Kidney tubule cell (primary cell): ENCODE measurements around the gene GRK3.
"Not testable (repeated sequence)": the region's sequence is repeated elsewhere in the genome, so short reads cannot be mapped to it uniquely, and the experiment has no call there.

Experiments used
- DNase-seq: peaks from one replicate; pipeline ENCODE4 v3.0.0-alpha.2; 2018; ENCODE audit warnings: low spot score

Gene GRK3

GRCh38 chr22:25572708-25573171, 8.3 kb downstream of the GRK3 start:
- no peak for DNase-seq

GRCh38 chr22:25573841-25574240, 9.4 kb downstream of the GRK3 start:
- DNase-seq, result no peak

- DNase-seq, result no peak
Observed at GRCh38 chr22:25574736-25575135, 10.3 kb downstream of the GRK3 start.

- not testable (repeated sequence) for DNase-seq
Observed at GRCh38 chr22:25575674-25576392, 11.4 kb downstream of the GRK3 start.

- not testable (repeated sequence) for DNase-seq
Observed at GRCh38 chr22:25581452-25581851, 17.0 kb downstream of the GRK3 start.

GRCh38 chr22:25582946-25583345, 18.5 kb downstream of the GRK3 start:
- DNase-seq, result peak; percentile 68

GRCh38 chr22:25584993-25585392, 20.5 kb downstream of the GRK3 start:
- DNase-seq, result peak; percentile 34

GRCh38 chr22:25589664-25590063, 25.2 kb downstream of the GRK3 start:
- DNase-seq, result not testable (repeated sequence)

GRCh38 chr22:25593323-25593722, 28.8 kb downstream of the GRK3 start:
- DNase-seq, result not testable (repeated sequence)

GRCh38 chr22:25598609-25599008, 34.1 kb downstream of the GRK3 start:
- DNase-seq, result no peak

- DNase-seq, result no peak
Observed at GRCh38 chr22:25602445-25602844, 38.0 kb downstream of the GRK3 start.

GRCh38 chr22:25602916-25603315, 38.4 kb downstream of the GRK3 start:
- no peak for DNase-seq

- DNase-seq, result not testable (repeated sequence)
Observed at GRCh38 chr22:25605146-25605545, 40.7 kb downstream of the GRK3 start.

GRCh38 chr22:25605565-25605964, 41.1 kb downstream of the GRK3 start:
- DNase-seq, result not testable (repeated sequence)

- not testable (repeated sequence) for DNase-seq
Observed at GRCh38 chr22:25611284-25611683, 46.8 kb downstream of the GRK3 start.

GRCh38 chr22:25613131-25613530, 48.7 kb downstream of the GRK3 start:
- not testable (repeated sequence) for DNase-seq

- DNase-seq, result not testable (repeated sequence)
Observed at GRCh38 chr22:25613558-25613957, 49.1 kb downstream of the GRK3 start.

GRCh38 chr22:25614791-25615190, 50.3 kb downstream of the GRK3 start:
- DNase-seq, result not testable (repeated sequence)

- DNase-seq, result no peak
Observed at GRCh38 chr22:25621986-25622385, 57.5 kb downstream of the GRK3 start.

- DNase-seq, result no peak
Observed at GRCh38 chr22:25623310-25623734, 58.8 kb downstream of the GRK3 start.

GRCh38 chr22:25623851-25624250, 59.4 kb downstream of the GRK3 start:
- DNase-seq, result no peak

- no peak for DNase-seq
Observed at GRCh38 chr22:25624476-25624875, 60.0 kb downstream of the GRK3 start.

- not testable (repeated sequence) for DNase-seq
Observed at GRCh38 chr22:25625747-25626623, 61.5 kb downstream of the GRK3 start.
